Measurements from ENCODE around the gene ZNF845.
"Not testable (repeated sequence)": the region's sequence is repeated elsewhere in the genome, so short reads cannot be mapped to it uniquely, and the experiment has no call there.

GRCh38 chr19:53344403-53344802 is 10.9 kb downstream of the ZNF845 start:
- TF ChIP-seq, protein P1, sequence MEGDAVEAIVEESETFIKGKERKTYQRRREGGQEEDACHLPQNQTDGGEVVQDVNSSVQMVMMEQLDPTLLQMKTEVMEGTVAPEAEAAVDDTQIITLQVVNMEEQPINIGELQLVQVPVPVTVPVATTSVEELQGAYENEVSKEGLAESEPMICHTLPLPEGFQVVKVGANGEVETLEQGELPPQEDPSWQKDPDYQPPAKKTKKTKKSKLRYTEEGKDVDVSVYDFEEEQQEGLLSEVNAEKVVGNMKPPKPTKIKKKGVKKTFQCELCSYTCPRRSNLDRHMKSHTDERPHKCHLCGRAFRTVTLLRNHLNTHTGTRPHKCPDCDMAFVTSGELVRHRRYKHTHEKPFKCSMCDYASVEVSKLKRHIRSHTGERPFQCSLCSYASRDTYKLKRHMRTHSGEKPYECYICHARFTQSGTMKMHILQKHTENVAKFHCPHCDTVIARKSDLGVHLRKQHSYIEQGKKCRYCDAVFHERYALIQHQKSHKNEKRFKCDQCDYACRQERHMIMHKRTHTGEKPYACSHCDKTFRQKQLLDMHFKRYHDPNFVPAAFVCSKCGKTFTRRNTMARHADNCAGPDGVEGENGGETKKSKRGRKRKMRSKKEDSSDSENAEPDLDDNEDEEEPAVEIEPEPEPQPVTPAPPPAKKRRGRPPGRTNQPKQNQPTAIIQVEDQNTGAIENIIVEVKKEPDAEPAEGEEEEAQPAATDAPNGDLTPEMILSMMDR (conservative IDR thresholded peaks at IDR 0.05; ENCODE audit: low read length): not testable (repeated sequence)
- not testable (repeated sequence) for TF ChIP-seq EZH2phosphoT487 (IDR thresholded peaks at IDR 0.05; ENCODE audit: borderline replicate concordance, low read depth, low read length)
